Peyer's patch (tissue), 4 donors: ENCODE measurements around the gene MPV17. TPM values are rescaled to one million over a fixed set of nuclear protein-coding genes. Genes with fewer than 3 reads are reported as not detected.
"Not testable (repeated sequence)": the region's sequence is repeated elsewhere in the genome, so short reads cannot be mapped to it uniquely, and the experiment has no call there.

ENCODE experiments used
- DNase-seq, 3 donors: peaks; one replicate each; pipeline ENCODE4 v3.0.0-alpha.2; 2017 to 2019
- H3K27ac ChIP-seq, 4 donors: fragments of 200-600 bp; sonication (generic); one replicate each; pipeline ENCODE4 v1.5.1; 2016 to 2019
- H3K27me3 ChIP-seq, 2 donors: fragments of 200-600 bp; sonication (generic); one replicate each; pipeline ENCODE4 v1.5.1; 2019
- H3K36me3 ChIP-seq, 3 donors: fragments of 200-600 bp; sonication (generic); one replicate each; pipeline ENCODE4 v1.5.1; 2016 to 2019
- H3K4me1 ChIP-seq, 4 donors: fragments of 200-600 bp; sonication (generic); one replicate each; pipeline ENCODE4 v1.5.1; 2016 to 2019
- H3K4me3 ChIP-seq, 4 donors: fragments of 200-600 bp; sonication (generic); 1 replicate in 3 of 4; 2 replicates in 1 of 4; pipeline ENCODE4 v1.5.1; 2016 to 2019; ENCODE audit warnings: mild to moderate bottlenecking in 1 of 4
- H3K9me3 ChIP-seq, 4 donors: fragments of 200-600 bp; sonication (generic); one replicate each; pipeline ENCODE4 v1.5.1; 2016 to 2019; ENCODE audit warnings: mild to moderate bottlenecking in 1 of 4
- CTCF ChIP-seq, 6 experiments: fragments of 450-650 bp in 4 of 6; fragments of 200-600 bp in 2 of 6; sonication (generic) in 1 of 6; IDR thresholded peaks; one replicate each; pipeline ENCODE4 v1.5.1; 2017 to 2019; ENCODE audit warnings: antibody characterized with exemption in 6 of 6, mild to moderate bottlenecking in 3 of 6, moderate library complexity in 1 of 6
- POLR2A ChIP-seq, 2 donors: fragments of 450-650 bp; IDR thresholded peaks; one replicate each; pipeline ENCODE4 v1.5.1; 2017; ENCODE audit warnings: antibody characterized with exemption in 2 of 2, mild to moderate bottlenecking in 2 of 2, moderate library complexity in 2 of 2
- total RNA-seq, 4 donors: library from RNA; depleted of rRNA; stranded (reverse); fragments of >200 nt; gene quantifications; one replicate each; pipeline ENCODE4 v1.1.0, GENCODE V29; 2016

The MPV17 gene
- total RNA-seq, 4 donors from 2014 or later, result 41.5 to 62.3 (median 51.6) TPM

- Histone ChIP-seq H3K4me3 (no peak overlapping the region), H3K27ac (peak overlapping the region in 1 of 4 donors; percentile 1), H3K27me3 (no peaks in the 10 kb centered on the region), H3K9me3 (no peaks in the 10 kb centered on the region), H3K4me1 (peaks cover 0 to 36% (median 5%) of the 10 kb centered on the region in 4 donors), H3K36me3 (no peaks in the 10 kb centered on the region)
- TF ChIP-seq POLR2A (IDR thresholded peaks at IDR 0.05) (no peak), CTCF (IDR thresholded peaks at IDR 0.05) (no peak)
- DNase-seq, result no peak
Measured at GRCh38 chr2:27353762-27354596, 31.1 kb upstream of the MPV17 start.

GRCh38 chr2:27353386-27353761 is 30.5 kb upstream of the MPV17 start:
- peaks cover 0 to 35% (median 5%) of the 10 kb centered on the region in 4 donors for H3K4me1 ChIP-seq
- not testable (repeated sequence) for DNase-seq

GRCh38 chr2:27351802-27352598 is 29.1 kb upstream of the MPV17 start:
- no peak for DNase-seq
- no peak overlapping the region for H3K27ac ChIP-seq
- H3K9me3 ChIP-seq, result no peaks in the 10 kb centered on the region
- no peak overlapping the region for H3K4me3 ChIP-seq
- H3K4me1 ChIP-seq, result peaks cover 0 to 25% (median 5%) of the 10 kb centered on the region in 4 donors
- no peak for TF ChIP-seq POLR2A (IDR thresholded peaks at IDR 0.05)
- TF ChIP-seq CTCF (IDR thresholded peaks at IDR 0.05), result no peak
- H3K36me3 ChIP-seq, result no peaks in the 10 kb centered on the region
- H3K27me3 ChIP-seq, result no peaks in the 10 kb centered on the region

More at GRCh38 chr2:27353386-27353761, 30.5 kb upstream of the MPV17 start:
- not testable (repeated sequence) for H3K4me3 ChIP-seq, H3K9me3 ChIP-seq, H3K27ac ChIP-seq, H3K27me3 ChIP-seq, H3K36me3 ChIP-seq

- Histone ChIP-seq H3K9me3 (no peaks in the 10 kb centered on the region), H3K4me3 (no peak overlapping the region), H3K27me3 (no peaks in the 10 kb centered on the region), H3K36me3 (no peaks in the 10 kb centered on the region), H3K27ac (no peak overlapping the region), H3K4me1 (peaks cover 0 to 18% (median 3%) of the 10 kb centered on the region in 4 donors)
- TF ChIP-seq POLR2A (IDR thresholded peaks at IDR 0.05) (no peak), CTCF (IDR thresholded peaks at IDR 0.05) (no peak)
- DNase-seq, result no peak
Measured at GRCh38 chr2:27350106-27350693, 27.3 kb upstream of the MPV17 start.

- no peaks in the 10 kb centered on the region for H3K27me3 ChIP-seq
- TF ChIP-seq POLR2A (IDR thresholded peaks at IDR 0.05) (no peak), CTCF (IDR thresholded peaks at IDR 0.05) (no peak)
- no peak for DNase-seq
- H3K36me3 ChIP-seq, result peaks cover 0 to 13% (median 0%) of the 10 kb centered on the region in 3 donors
- H3K9me3 ChIP-seq, result no peaks in the 10 kb centered on the region
- no peak overlapping the region for H3K4me3 ChIP-seq
- no peak overlapping the region for H3K27ac ChIP-seq
- no peaks in the 10 kb centered on the region for H3K4me1 ChIP-seq
Measured at GRCh38 chr2:27347641-27348040, 24.7 kb upstream of the MPV17 start.
